ENCODE measurements around the gene NXT1. TPM values are rescaled to one million over a fixed set of nuclear protein-coding genes. Genes with fewer than 3 reads are reported as not detected.

NXT1 gene
- total and polyA plus RNA-seq, 2 of the 4 experiments (the other 2 are of a cell fraction): 23.6 to 25.5 TPM

- Histone ChIP-seq H3K4ac (ENCODE audit: low read depth, low read length) (no peak overlapping the region), H3K4me1 (ENCODE audit: control insufficient read depth, insufficient read depth, low read length) (no peaks in the 10 kb centered on the region; the same call in 1 of the 2 replicates), H3K36me3 (ENCODE audit: control insufficient read depth, insufficient read depth, low read length) (peaks cover 37% of the 10 kb centered on the region), H3K27me3 (ENCODE audit: control insufficient read depth, insufficient read depth, low read length) (no peaks in the 10 kb centered on the region), H3K14ac (replicated peaks; ENCODE audit: low read depth, low read length) (no peak overlapping the region), H3K56ac (ENCODE audit: extremely low read depth, insufficient read depth, low read length) (no peak overlapping the region), H4K20me1 (ENCODE audit: insufficient read depth, low read length) (no peaks in the 10 kb centered on the region; the same call in 1 of the 2 replicates), H3K18ac (ENCODE audit: low read depth, low read length) (no peak overlapping the region), H3K27ac (ENCODE audit: insufficient read depth, low read length) (no peak overlapping the region), H2BK15ac (ENCODE audit: low read depth, low read length) (no peak overlapping the region), H2AFZ (replicated peaks; ENCODE audit: low read length, poor library complexity) (no peak overlapping the region), H2AK5ac (ENCODE audit: low read depth, low read length) (no peak overlapping the region), H3K9me3 (ENCODE audit: control insufficient read depth, insufficient read depth, low read length) (no peaks in the 10 kb centered on the region), H3K79me1 (ENCODE audit: low read depth in 1 of 2, low read length in 2 of 2) (peaks cover 15 to 31% of the 10 kb centered on the region in 2 experiments), H2BK5ac (ENCODE audit: low read depth, low read length, poor library complexity, severe bottlenecking) (no peak overlapping the region), H2AK9ac (replicated peaks; ENCODE audit: low read depth, low read length, poor library complexity) (no peak overlapping the region), H4K5ac (ENCODE audit: low read depth, low read length) (no peak overlapping the region), H3K4me2 (ENCODE audit: low read depth, low read length) (no peak overlapping the region), H2BK20ac (ENCODE audit: low read depth, low read length) (no peak overlapping the region), H2BK120ac (ENCODE audit: low read depth, low read length) (no peak overlapping the region), H4K8ac (ENCODE audit: low read depth in 2 of 2, low read length in 2 of 2) (no peak overlapping the region), H3K9me1 (ENCODE audit: insufficient read depth, low read length) (no peaks in the 10 kb centered on the region; the same call in none of the 2 replicates), H3K23ac (ENCODE audit: low read depth, low read length) (no peak overlapping the region), H3K4me3 (ENCODE audit: insufficient read depth, low read depth, low read length) (no peak overlapping the region), H3K9ac (ENCODE audit: low read depth, low read length) (no peak overlapping the region), H4K91ac (ENCODE audit: insufficient read depth, low read depth, low read length) (no peak overlapping the region)
- intact Hi-C loops (cut with micrococcal nuclease): no loop called here
- POLR2A ChIA-PET (ENCODE audit: unreplicated experiment): no interaction called here
- no TSS peak for BruUV-seq (replicated peaks)
- dilution Hi-C loops (cut with HindIII; ENCODE audit: low sequenced_read_pairs, unreplicated experiment): no loop called here
- WGBS, 2 experiments (ENCODE audit: extremely low coverage in 2 of 2, insufficient read length in 1 of 2): 90% methylated on average over 1 of the region's 5 CpGs; no CpG with 5 or more reads in 1 of the 2 experiments
- CTCF ChIA-PET: interaction anchor here (0.6 kb wide), 1 partner anchor 69 kb away, joined by 5 read pairs; no protein-coding TSS in a partner anchor
- ATAC-seq (ENCODE audit: low read depth) (no peak), DNase-seq (no peak)
- no peak for TF ChIP-seq USF2 (IDR thresholded peaks at IDR 0.05; ENCODE audit: low read depth, low read length)
- no peak for TF ChIP-seq CEBPB (IDR thresholded peaks at IDR 0.05; ENCODE audit: low read depth, low read length)
- TF ChIP-seq SMC3 (IDR thresholded peaks at IDR 0.05; ENCODE audit: low read depth, low read length): no peak
- no peak for TF ChIP-seq RCOR1 (IDR thresholded peaks at IDR 0.05; ENCODE audit: insufficient replicate concordance, low read length)
- TF ChIP-seq NFE2L2 (IDR thresholded peaks at IDR 0.05; ENCODE audit: low read depth, low read length): no peak
- TF ChIP-seq CTCF (conservative IDR thresholded peaks at IDR 0.05; ENCODE audit: low read depth, low read length): no peak
- TF ChIP-seq BHLHE40 (IDR thresholded peaks at IDR 0.05; ENCODE audit: low read depth, low read length): no peak
- in situ Hi-C loops (cut with MboI; ENCODE audit: low sequenced_read_pairs): no loop called here
Observed at GRCh38 chr20:23375827-23376226, 25.2 kb downstream of the NXT1 start.

All from IMR-90 (cell line).